ENCODE results near the gene SP100.
"Not testable (repeated sequence)": the region's sequence is repeated elsewhere in the genome, so short reads cannot be mapped to it uniquely, and the experiment has no call there.

Gene SP100

GRCh38 chr2:230422149-230422548, 6.1 kb downstream of the SP100 start:
- no peak for DNase-seq

- peak; percentile 37 for DNase-seq
Measured at GRCh38 chr2:230423851-230424458, 8.0 kb downstream of the SP100 start.

GRCh38 chr2:230425377-230425776, 9.4 kb downstream of the SP100 start:
- DNase-seq: no peak

GRCh38 chr2:230429513-230429912, 13.5 kb downstream of the SP100 start:
- no peak for DNase-seq

GRCh38 chr2:230430957-230431910, 15.2 kb downstream of the SP100 start:
- DNase-seq: no peak

- no peak for DNase-seq
Measured at GRCh38 chr2:230434677-230435324, 18.8 kb downstream of the SP100 start.

GRCh38 chr2:230435431-230435830, 19.4 kb downstream of the SP100 start:
- no peak for DNase-seq

- not testable (repeated sequence) for DNase-seq
Measured at GRCh38 chr2:230439121-230439520, 23.1 kb downstream of the SP100 start.

GRCh38 chr2:230439590-230439989, 23.6 kb downstream of the SP100 start:
- DNase-seq: no peak

- DNase-seq: no peak
Measured at GRCh38 chr2:230441227-230441897, 25.4 kb downstream of the SP100 start.

GRCh38 chr2:230443541-230443940, 27.5 kb downstream of the SP100 start:
- no peak for DNase-seq

GRCh38 chr2:230444832-230445231, 28.8 kb downstream of the SP100 start:
- DNase-seq: no peak

- no peak for DNase-seq
Measured at GRCh38 chr2:230447036-230447435, 31.0 kb downstream of the SP100 start.

- no peak for DNase-seq
Measured at GRCh38 chr2:230447455-230448451, 31.8 kb downstream of the SP100 start.

GRCh38 chr2:230449901-230450467, 34.0 kb downstream of the SP100 start:
- no peak for DNase-seq

- no peak for DNase-seq
Measured at GRCh38 chr2:230453006-230453405, 37.0 kb downstream of the SP100 start.

- DNase-seq: no peak
Measured at GRCh38 chr2:230455005-230455684, 39.1 kb downstream of the SP100 start.

- no peak for DNase-seq
Measured at GRCh38 chr2:230457073-230457768, 41.2 kb downstream of the SP100 start.

- no peak for DNase-seq
Measured at GRCh38 chr2:230457793-230458192, 41.8 kb downstream of the SP100 start.

- DNase-seq: no peak
Measured at GRCh38 chr2:230459216-230459615, 43.2 kb downstream of the SP100 start.

Data from NCI-H2029 (cell line).